Naive thymus-derived CD4-positive, alpha-beta T cell (primary cell): ENCODE measurements around the gene IGF2BP2. TPM values are rescaled to one million over a fixed set of nuclear protein-coding genes. Genes with fewer than 3 reads are reported as not detected.

Experiments used
- ATAC-seq: fragments of 150-1000 bp; cut with Tn5 transposase; 2 replicates; pipeline ENCODE4 v1.10.0; 2021; ENCODE audit warnings: mild to moderate bottlenecking, moderate library complexity
- CTCF ChIA-PET: fragments of 350-600 bp; sonication (Branson Sonifier 250); formaldehyde crosslinking; loops from one replicate; lab custom pipeline; 2021; ENCODE audit warnings: antibody characterized with exemption; lab: Charles Lee
- POLR2A ChIA-PET: fragments of 350-600 bp; sonication (Branson Sonifier 250); formaldehyde crosslinking; loops from one replicate; lab custom pipeline; 2021; ENCODE audit warnings: antibody characterized with exemption, inconsistent platforms; lab: Charles Lee
- DNase-seq, 9 donors: peaks; one replicate each; pipeline versions ENCODE4 v3.0.0 to v3.0.0-alpha.2; 2020 to 2022; ENCODE audit warnings: mixed read lengths in 1 of 9
- H3K27ac ChIP-seq: one replicate; pipeline ENCODE4 v1.7.0; 2013; ENCODE audit warnings: mild to moderate bottlenecking, low read depth, low read length, moderate library complexity
- H3K27me3 ChIP-seq, 2 donors: one replicate each; pipeline ENCODE4 v1.7.0; 2013; ENCODE audit warnings: low read length in 2 of 2, mild to moderate bottlenecking in 2 of 2, moderate library complexity in 2 of 2; ENCODE audit not compliant: control insufficient read depth in 2 of 2, insufficient read depth in 2 of 2
- H3K36me3 ChIP-seq, 3 experiments: 1 replicate in 2 of 3; 2 replicates in 1 of 3; pipeline ENCODE4 v1.7.0; 2013; ENCODE audit warnings: low read length in 3 of 3, mild to moderate bottlenecking in 3 of 3, moderate library complexity in 1 of 3; ENCODE audit not compliant: insufficient read depth in 3 of 3, control insufficient read depth in 2 of 3
- H3K4me1 ChIP-seq, 2 donors: one replicate each; pipeline ENCODE4 v1.7.0; 2013; ENCODE audit warnings: low read length in 2 of 2, mild to moderate bottlenecking in 2 of 2, moderate library complexity in 1 of 2; ENCODE audit not compliant: control insufficient read depth in 2 of 2, insufficient read depth in 2 of 2
- H3K4me3 ChIP-seq: 2 replicates; pipeline ENCODE4 v1.7.0; 2013; ENCODE audit warnings: mild to moderate bottlenecking, low read length
- H3K9me3 ChIP-seq, 3 experiments: 1 replicate in 2 of 3; 2 replicates in 1 of 3; pipeline ENCODE4 v1.7.0; 2013; ENCODE audit warnings: low read length in 3 of 3; ENCODE audit not compliant: control insufficient read depth in 2 of 3
- H3K27ac Mint-ChIP-seq, 9 donors: one replicate each; pipeline ENCODE4 v1.8.0; 2020 to 2022; ENCODE audit warnings: mixed read lengths in 9 of 9, mild to moderate bottlenecking in 8 of 9, moderate library complexity in 5 of 9, inconsistent platforms in 2 of 9
- H3K27me3 Mint-ChIP-seq, 5 donors: one replicate each; pipeline ENCODE4 v1.8.0; 2021 to 2022; ENCODE audit warnings: mixed read lengths in 5 of 5, mild to moderate bottlenecking in 1 of 5
- H3K36me3 Mint-ChIP-seq, 5 donors: one replicate each; pipeline ENCODE4 v1.8.0; 2020 to 2022; ENCODE audit warnings: mixed read lengths in 5 of 5, mild to moderate bottlenecking in 3 of 5, inconsistent platforms in 1 of 5
- H3K4me1 Mint-ChIP-seq, 7 donors: one replicate each; pipeline ENCODE4 v1.8.0; 2020 to 2022; ENCODE audit warnings: mixed read lengths in 7 of 7, mild to moderate bottlenecking in 3 of 7, inconsistent platforms in 1 of 7
- H3K4me3 Mint-ChIP-seq, 10 donors: one replicate each; pipeline ENCODE4 v1.8.0; 2020 to 2022; ENCODE audit warnings: mild to moderate bottlenecking in 10 of 10, mixed read lengths in 10 of 10, moderate library complexity in 6 of 10, inconsistent platforms in 2 of 10
- H3K9me3 Mint-ChIP-seq, 11 donors: one replicate each; pipeline ENCODE4 v1.8.0; 2020 to 2022; ENCODE audit warnings: mixed read lengths in 11 of 11, mild to moderate bottlenecking in 4 of 11, inconsistent platforms in 1 of 11, moderate library complexity in 1 of 11
- intact Hi-C, 2 donors: fragments of 100-400 bp; cut with micrococcal nuclease; formaldehyde crosslinking; loops; one replicate each; pipeline ENCODE4 v1.15.1; 2023
- polyA plus RNA-seq, 2 donors: library from polyadenylated mRNA; unstranded; fragments of 300-500 nt; fragmentation: Illumina TruSeq; gene quantifications; one replicate each; pipeline ENCODE4 v1.2.3, GENCODE V29; 2021
- total RNA-seq, 6 experiments: library from RNA in 5 of 6; stranded (reverse) in 5 of 6; gene quantifications; 1 replicate in 5 of 6; 2 replicates in 1 of 6; pipeline ENCODE4 v1.2.3 and lab custom pipeline; 2021 to 2026

IGF2BP2 gene
- total and polyA plus RNA-seq, 7 experiments from 2014 or later, result 0.14 to 5.0 (median 0.87) TPM; not detected in 3

- ATAC-seq (no peak), DNase-seq (no peak)
- intact Hi-C loops, result no loop called here
- Histone ChIP-seq H3K4me1 (no peaks in the 10 kb centered on the region), H3K36me3 (no peaks in the 10 kb centered on the region), H3K27ac (no peak overlapping the region), H3K4me3 (no peak overlapping the region), H3K9me3 (no peaks in the 10 kb centered on the region), H3K27me3 (peaks cover 0 to 8% of the 10 kb centered on the region in 2 donors)
- Mint-ChIP-seq H3K4me1 (peaks cover 0 to 9% (median 6%) of the 10 kb centered on the region in 7 donors), H3K9me3 (peaks cover 0 to 2% (median 0%) of the 10 kb centered on the region in 11 donors), H3K27me3 (peaks cover 44 to 62% (median 50%) of the 10 kb centered on the region in 5 donors), H3K27ac (no peak overlapping the region), H3K4me3 (no peak overlapping the region), H3K36me3 (no peaks in the 10 kb centered on the region)
- ChIA-PET POLR2A (no interaction called here), CTCF (no interaction called here)
Observed at GRCh38 chr3:185830018-185830797, 5.4 kb upstream of the IGF2BP2 start.

DNA sequence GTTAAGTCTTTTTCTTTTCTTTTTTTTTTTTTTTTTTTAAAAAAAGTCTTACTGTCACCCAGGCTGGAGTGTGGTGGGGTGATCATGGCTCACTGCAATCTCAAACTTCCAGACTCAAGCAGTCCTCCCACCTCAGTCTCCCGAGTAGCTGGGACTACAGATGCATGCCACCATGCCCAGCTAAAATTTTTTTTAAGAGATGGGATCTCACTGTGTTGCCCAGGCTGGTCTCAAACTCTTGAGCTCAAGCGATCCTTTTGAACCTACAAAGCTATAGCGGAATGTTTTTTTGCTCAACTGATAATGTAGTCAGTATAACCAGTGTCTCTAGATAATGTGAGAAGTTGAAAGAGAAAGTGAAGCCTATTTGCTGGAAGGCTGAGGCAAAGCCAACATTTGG lies 3.9 kb upstream of the IGF2BP2 start:
- no peak overlapping the region for H3K4me3 ChIP-seq
- H3K27me3 Mint-ChIP-seq, result peaks cover 45 to 65% (median 49%) of the 10 kb centered on the region in 5 donors
- peaks cover 5 to 15% (median 10%) of the 10 kb centered on the region in 7 donors for H3K4me1 Mint-ChIP-seq
- H3K36me3 Mint-ChIP-seq, result no peaks in the 10 kb centered on the region
- peaks cover 0 to 8% of the 10 kb centered on the region in 2 donors for H3K27me3 ChIP-seq
- no peak overlapping the region for H3K27ac Mint-ChIP-seq
- no peaks in the 10 kb centered on the region for H3K9me3 Mint-ChIP-seq
- ATAC-seq (no peak), DNase-seq (no peak)
- H3K9me3 ChIP-seq, result no peaks in the 10 kb centered on the region
- no peaks in the 10 kb centered on the region for H3K36me3 ChIP-seq
- ChIA-PET CTCF (no interaction called here), POLR2A (no interaction called here)
- no peaks in the 10 kb centered on the region for H3K4me1 ChIP-seq
- no peak overlapping the region for H3K4me3 Mint-ChIP-seq
- no peak overlapping the region for H3K27ac ChIP-seq
- intact Hi-C loops, result loop anchor here (10.0 kb wide), 2 partner anchors 106 to 244 kb away; partner anchors contain the start of genes SENP2 (in 1 of the 2) and TRA2B (in 1 of the 2)

DNA sequence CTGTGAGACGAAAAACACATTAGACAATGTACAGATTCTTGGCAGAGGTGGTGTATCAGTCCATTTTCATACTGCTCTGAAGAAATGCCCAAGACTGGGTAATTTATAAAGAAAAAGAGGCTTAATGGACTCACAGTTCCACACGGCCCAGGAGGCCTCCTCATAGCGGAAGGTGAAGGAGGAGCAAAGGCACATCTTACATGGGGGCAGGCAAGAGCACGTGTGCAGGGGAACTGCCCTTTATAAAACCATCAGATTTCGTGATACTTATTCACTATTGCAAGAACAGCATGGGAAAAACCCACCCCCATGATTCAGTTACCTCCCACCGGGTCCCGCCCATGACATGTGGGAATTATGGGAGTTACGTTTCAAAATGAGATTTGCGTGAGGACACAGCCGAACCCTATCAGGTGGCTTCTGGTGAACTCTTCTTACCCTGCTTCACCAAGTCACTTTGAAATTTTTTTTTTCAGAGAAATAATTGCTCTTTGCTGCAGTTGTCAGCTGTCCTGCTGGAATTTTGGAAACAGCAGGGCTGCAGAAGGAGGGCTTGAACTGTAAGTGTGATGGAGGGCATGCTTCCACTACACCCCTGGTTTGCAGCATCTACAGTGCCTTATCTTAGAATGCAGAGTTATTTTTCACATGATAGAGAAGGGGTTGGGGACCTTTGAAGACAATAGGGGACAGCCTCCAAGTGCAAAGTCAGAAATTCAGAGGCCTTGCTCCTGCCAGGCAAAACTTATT lies 2.9 kb upstream of the IGF2BP2 start:
- Histone ChIP-seq H3K27me3 (peaks cover 0 to 8% of the 10 kb centered on the region in 2 donors), H3K27ac (no peak overlapping the region), H3K9me3 (no peaks in the 10 kb centered on the region), H3K4me1 (no peaks in the 10 kb centered on the region), H3K4me3 (no peak overlapping the region), H3K36me3 (no peaks in the 10 kb centered on the region)
- H3K27me3 Mint-ChIP-seq, result peaks cover 47 to 72% (median 50%) of the 10 kb centered on the region in 5 donors
- ATAC-seq (no peak), DNase-seq (no peak)
- intact Hi-C loops, result loop anchor here (10.0 kb wide), 2 partner anchors 107 to 243 kb away; partner anchors contain the start of genes SENP2 (in 1 of the 2) and TRA2B (in 1 of the 2)
- no peaks in the 10 kb centered on the region for H3K36me3 Mint-ChIP-seq
- POLR2A ChIA-PET, result no interaction called here
- no peak overlapping the region for H3K27ac Mint-ChIP-seq
- H3K4me1 Mint-ChIP-seq, result peaks cover 5 to 21% (median 14%) of the 10 kb centered on the region in 7 donors
- CTCF ChIA-PET, result no interaction called here
- H3K9me3 Mint-ChIP-seq, result no peaks in the 10 kb centered on the region
- H3K4me3 Mint-ChIP-seq, result no peak overlapping the region

GRCh38 chr3:185825639-185826481 lies 1.0 kb upstream of the IGF2BP2 start:
- peak overlapping the region; percentile 41 for H3K4me3 ChIP-seq
- intact Hi-C loops, result loop anchor here (10.0 kb wide), 2 partner anchors 109 to 241 kb away; partner anchors contain the start of genes SENP2 (in 1 of the 2) and TRA2B (in 1 of the 2)

GRCh38 chr3:185824051-185825005 lies 514 bp downstream of the IGF2BP2 start:
- no peaks in the 10 kb centered on the region for H3K9me3 ChIP-seq
- intact Hi-C loops, result loop anchor here (5.0 to 10.0 kb wide), 3 partner anchors 110 to 240 kb away; partner anchors contain the start of genes TRA2B (in 2 of the 2) and SENP2 (in 1 of the 2)
- Mint-ChIP-seq H3K27ac (no peak overlapping the region), H3K9me3 (no peaks in the 10 kb centered on the region), H3K36me3 (no peaks in the 10 kb centered on the region), H3K4me1 (peaks cover 5 to 23% (median 16%) of the 10 kb centered on the region in 7 donors), H3K4me3 (peak overlapping the region; percentile 71 to 93 (median 84)), H3K27me3 (peaks cover 57 to 81% (median 60%) of the 10 kb centered on the region in 5 donors)
- peaks cover 5 to 8% of the 10 kb centered on the region in 2 donors for H3K27me3 ChIP-seq
- H3K4me3 ChIP-seq, result no peak overlapping the region
- ChIA-PET POLR2A (no interaction called here), CTCF (no interaction called here)
- no peaks in the 10 kb centered on the region for H3K36me3 ChIP-seq
- ATAC-seq (peak; percentile 20), DNase-seq (peak in 6 of 9 donors; percentile 8 to 28 (median 12))
- H3K4me1 ChIP-seq, result no peaks in the 10 kb centered on the region
- no peak overlapping the region for H3K27ac ChIP-seq

More at GRCh38 chr3:185825639-185826481, 1.0 kb upstream of the IGF2BP2 start:
- Mint-ChIP-seq H3K27me3 (peaks cover 57 to 83% (median 62%) of the 10 kb centered on the region in 5 donors), H3K36me3 (no peaks in the 10 kb centered on the region), H3K27ac (peak overlapping the region in 1 of 9 donors; percentile 79), H3K4me3 (peak overlapping the region; percentile 72 to 93 (median 81)), H3K9me3 (no peaks in the 10 kb centered on the region), H3K4me1 (peaks cover 5 to 23% (median 16%) of the 10 kb centered on the region in 7 donors)
- ATAC-seq (peak; percentile 36), DNase-seq (peak in 6 of 9 donors; percentile 5 to 22 (median 12))
- no peaks in the 10 kb centered on the region for H3K4me1 ChIP-seq
- no peaks in the 10 kb centered on the region for H3K9me3 ChIP-seq
- no peak overlapping the region for H3K27ac ChIP-seq
- H3K27me3 ChIP-seq, result peaks cover under 1 to 8% of the 10 kb centered on the region in 2 donors
- ChIA-PET CTCF (no interaction called here), POLR2A (no interaction called here)
- H3K36me3 ChIP-seq, result no peaks in the 10 kb centered on the region
